22Rv1 (cell line): ENCODE measurements around the gene DSG1.

Source experiments
- CTCF ChIP-seq: fragments of 450-650 bp; IDR thresholded peaks from 2 replicates; pipeline ENCODE4 v1.5.1; 2017; ENCODE audit warnings: mild to moderate bottlenecking
- ZFX ChIP-seq: fragments of 450-650 bp; IDR thresholded peaks from 2 replicates; pipeline ENCODE4 v1.6.1; 2017; ENCODE audit warnings: antibody characterized with exemption, borderline replicate concordance

GRCh38 chr18:31356025-31356424 lies 38.1 kb downstream of the DSG1 start:
- TF ChIP-seq CTCF (no peak), ZFX (no peak)
